IMR-90 (cell line): ENCODE data around the gene DOCK4. TPM values are rescaled to one million over a fixed set of nuclear protein-coding genes. Genes with fewer than 3 reads are reported as not detected.

Experiments used
- CEBPB ChIP-seq: IDR thresholded peaks from 2 replicates; pipeline ENCODE4 v1.6.1; 2012; ENCODE audit warnings: low read depth, low read length, improper control_type of control experiment
- MAFK ChIP-seq: IDR thresholded peaks from 2 replicates; pipeline ENCODE4 v1.6.1; 2012; ENCODE audit warnings: low read depth, low read length, improper control_type of control experiment
- MAZ ChIP-seq: IDR thresholded peaks from 2 replicates; pipeline ENCODE4 v1.6.1; 2012; ENCODE audit warnings: low read depth, mild to moderate bottlenecking, low read length, improper control_type of control experiment, moderate library complexity, borderline replicate concordance
- NFE2L2 ChIP-seq: fragments of 150-350 bp; IDR thresholded peaks from 2 replicates; pipeline ENCODE4 v1.6.1; 2016; ENCODE audit warnings: low read depth, mild to moderate bottlenecking, low read length
- polyA plus RNA-seq, 3 experiments: library from polyadenylated mRNA; depleted of rRNA; stranded (reverse); fragments of >200 nt; gene quantifications; 2 replicates each; pipeline ENCODE4 v1.2.3, GENCODE V29; 2012; ENCODE audit warnings: low replicate concordance in 1 of 3
- total RNA-seq: library from RNA; depleted of rRNA; stranded (reverse); fragments of >200 nt; gene quantifications from 2 replicates; pipeline ENCODE4 v1.2.3, GENCODE V29; 2012
- TF ChIP-seq, protein P1 (sequence below): fragments of 150-350 bp; IDR thresholded peaks from 2 replicates; pipeline ENCODE4 v1.6.1; 2016; ENCODE audit warnings: low read depth, mild to moderate bottlenecking, low read length, moderate library complexity, borderline replicate concordance

The DOCK4 gene
- total and polyA plus RNA-seq, 2 of the 4 experiments (the other 2 are of a cell fraction) = 4.4 to 12.2 TPM

DNA sequence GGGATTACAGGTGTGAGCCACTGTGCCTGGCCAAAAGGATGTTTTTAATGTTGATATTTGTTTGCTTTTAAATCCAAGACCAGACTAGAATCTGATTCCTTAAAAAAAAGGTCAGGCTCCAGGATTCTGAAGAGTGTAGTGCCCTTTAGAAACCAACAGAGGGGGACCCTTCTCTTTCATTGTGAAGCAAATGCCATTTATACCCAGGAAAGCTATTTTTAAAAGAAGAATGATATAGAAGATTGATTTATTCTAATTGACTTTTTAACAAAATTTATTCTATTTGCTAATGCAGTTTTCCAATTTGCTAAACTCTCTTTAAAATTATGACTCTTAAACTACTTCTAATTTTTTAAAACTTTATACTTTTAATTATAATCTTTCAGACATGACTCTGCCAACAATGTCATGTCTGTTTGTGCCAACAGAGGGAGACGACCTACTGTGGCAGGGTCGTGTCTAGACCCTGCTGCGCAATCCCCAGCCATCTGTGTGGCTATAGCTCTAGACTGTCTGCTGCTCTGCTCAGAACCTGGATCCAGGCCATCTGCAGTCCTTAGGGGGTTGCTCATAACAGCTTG is 442.9 kb downstream of the DOCK4 start (continued):
- TF ChIP-seq NFE2L2 (no peak), MAZ (no peak), MAFK (no peak), CEBPB (peak; percentile 67)
- TF ChIP-seq, protein P1, sequence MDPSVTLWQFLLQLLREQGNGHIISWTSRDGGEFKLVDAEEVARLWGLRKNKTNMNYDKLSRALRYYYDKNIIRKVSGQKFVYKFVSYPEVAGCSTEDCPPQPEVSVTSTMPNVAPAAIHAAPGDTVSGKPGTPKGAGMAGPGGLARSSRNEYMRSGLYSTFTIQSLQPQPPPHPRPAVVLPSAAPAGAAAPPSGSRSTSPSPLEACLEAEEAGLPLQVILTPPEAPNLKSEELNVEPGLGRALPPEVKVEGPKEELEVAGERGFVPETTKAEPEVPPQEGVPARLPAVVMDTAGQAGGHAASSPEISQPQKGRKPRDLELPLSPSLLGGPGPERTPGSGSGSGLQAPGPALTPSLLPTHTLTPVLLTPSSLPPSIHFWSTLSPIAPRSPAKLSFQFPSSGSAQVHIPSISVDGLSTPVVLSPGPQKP = no peak
